K562 (cell line): ENCODE measurements around the gene AMDHD1. TPM values are rescaled to one million over a fixed set of nuclear protein-coding genes. Genes with fewer than 3 reads are reported as not detected.
A peak's percentile ranks its signal among the peaks of the same experiment; 100 is the strongest.

Experiments
- GTF2A2 ChIP-seq: IDR thresholded peaks from 2 replicates; pipeline ENCODE4 v1.6.1; 2016; ENCODE audit warnings: mild to moderate bottlenecking, missing genetic modification characterization, missing compliant biosample characterization
- ZBTB7A ChIP-seq: IDR thresholded peaks from 2 replicates; pipeline ENCODE4 v1.6.1; 2011; ENCODE audit warnings: low read depth, mild to moderate bottlenecking, low read length, moderate library complexity, borderline replicate concordance; ENCODE audit not compliant: control insufficient read depth
- polyA plus RNA-seq, 8 experiments: library from polyadenylated mRNA; depleted of rRNA in 4 of 8; stranded (reverse) in 5 of 8; unstranded in 3 of 8; fragments of >200 nt; fragmentation: Nextera tagmentation in 2 of 8; fragmentation: Illumina TruSeq in 1 of 8; extraction: Ambion mirVana in 2 of 8; extraction: Trizol in 1 of 8; gene quantifications; 2 replicates each; pipeline versions ENCODE4 v1.2.1 to v1.2.3, GENCODE V29; 2011 to 2014; ENCODE audit warnings: inconsistent platforms in 1 of 8, missing spikeins in 1 of 8
- total RNA-seq, 7 experiments: library from RNA; depleted of rRNA in 6 of 7; stranded (reverse); fragments of >200 nt in 6 of 7; fragmentation: Illumina TruSeq in 2 of 7; extraction: Trizol in 2 of 7; gene quantifications; 2 replicates each; pipeline versions ENCODE4 v1.2.1 to v1.2.3, GENCODE V29; 2011 to 2021; ENCODE audit warnings: low replicate concordance in 1 of 7
- TF ChIP-seq, protein P1 (sequence below), 3 experiments: IDR thresholded peaks in 2 of 3; conservative IDR thresholded peaks in 1 of 3; 2 replicates each; pipeline ENCODE4 v1.5.1; 2011 to 2012; ENCODE audit warnings: low read length in 3 of 3, mild to moderate bottlenecking in 3 of 3, control low read depth in 2 of 3, improper control_type of control experiment in 1 of 3, inconsistent platforms in 1 of 3, low read depth in 1 of 3, mixed read lengths in 1 of 3, moderate library complexity in 1 of 3; ENCODE audit not compliant: insufficient read depth in 2 of 3
- TF ChIP-seq, protein P2 (sequence below): fragments of 200-800 bp; sonication (Bioruptor generic); IDR thresholded peaks from 2 replicates; pipeline ENCODE4 v1.6.1; 2017; ENCODE audit warnings: missing genetic modification characterization, missing compliant biosample characterization
- TF ChIP-seq, protein P3 (sequence below): fragments of 450-650 bp; formaldehyde crosslinking; conservative IDR thresholded peaks from 2 replicates; pipeline ENCODE4 v1.4.0; 2022; ENCODE audit warnings: mild to moderate bottlenecking, missing genetic modification characterization

AMDHD1 gene
- total and polyA plus RNA-seq, 9 of the 15 experiments (the other 6 are each of a cell fraction or from before 2014, with no cell fraction given), result not detected

DNA sequence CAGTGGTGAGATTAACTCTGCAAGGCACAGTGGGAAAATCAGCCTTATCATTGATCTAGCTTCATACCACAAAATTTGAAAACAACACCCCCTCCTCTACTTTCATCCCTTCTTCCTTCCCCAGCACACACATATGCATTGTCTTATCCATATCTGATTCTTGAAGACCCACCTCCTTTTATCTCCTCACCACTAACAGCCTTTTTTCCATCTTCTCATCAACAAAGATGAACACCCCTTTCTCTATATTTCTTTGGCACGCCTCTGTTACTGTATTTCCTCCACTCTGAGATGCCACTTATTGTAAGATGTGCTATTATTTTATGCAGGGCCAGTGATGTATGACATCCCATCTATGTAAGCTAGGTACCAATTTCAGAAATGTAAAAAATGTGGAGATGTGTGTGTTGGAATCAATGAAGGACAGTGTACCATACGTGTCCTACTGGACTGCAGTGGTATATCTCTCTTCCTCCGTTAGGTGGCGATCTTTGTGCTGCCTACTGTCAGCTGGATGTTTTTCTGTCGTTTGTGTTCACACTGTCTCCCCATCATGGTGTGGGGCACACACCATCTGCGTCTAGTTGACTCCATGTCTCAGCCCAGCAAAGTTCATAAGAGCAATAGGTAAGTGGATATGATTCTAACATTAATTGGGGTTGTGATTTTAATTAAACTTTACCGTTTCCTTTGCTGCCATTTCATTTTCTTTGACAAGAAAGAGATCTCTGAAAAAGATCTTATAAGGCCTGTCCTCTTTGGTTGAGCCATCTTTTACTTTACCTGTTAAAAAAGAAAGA lies 24.7 kb upstream of the AMDHD1 start (continued):
- TF ChIP-seq, protein P1, sequence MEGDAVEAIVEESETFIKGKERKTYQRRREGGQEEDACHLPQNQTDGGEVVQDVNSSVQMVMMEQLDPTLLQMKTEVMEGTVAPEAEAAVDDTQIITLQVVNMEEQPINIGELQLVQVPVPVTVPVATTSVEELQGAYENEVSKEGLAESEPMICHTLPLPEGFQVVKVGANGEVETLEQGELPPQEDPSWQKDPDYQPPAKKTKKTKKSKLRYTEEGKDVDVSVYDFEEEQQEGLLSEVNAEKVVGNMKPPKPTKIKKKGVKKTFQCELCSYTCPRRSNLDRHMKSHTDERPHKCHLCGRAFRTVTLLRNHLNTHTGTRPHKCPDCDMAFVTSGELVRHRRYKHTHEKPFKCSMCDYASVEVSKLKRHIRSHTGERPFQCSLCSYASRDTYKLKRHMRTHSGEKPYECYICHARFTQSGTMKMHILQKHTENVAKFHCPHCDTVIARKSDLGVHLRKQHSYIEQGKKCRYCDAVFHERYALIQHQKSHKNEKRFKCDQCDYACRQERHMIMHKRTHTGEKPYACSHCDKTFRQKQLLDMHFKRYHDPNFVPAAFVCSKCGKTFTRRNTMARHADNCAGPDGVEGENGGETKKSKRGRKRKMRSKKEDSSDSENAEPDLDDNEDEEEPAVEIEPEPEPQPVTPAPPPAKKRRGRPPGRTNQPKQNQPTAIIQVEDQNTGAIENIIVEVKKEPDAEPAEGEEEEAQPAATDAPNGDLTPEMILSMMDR (IDR thresholded peaks at IDR 0.05 in 2 of 3, conservative IDR thresholded peaks at IDR 0.05 in 1 of 3; ENCODE audit: insufficient read depth in 2 of 3, low read depth in 1 of 3, low read length in 3 of 3), result peak; percentile 64 to 75 (median 75)
- TF ChIP-seq, protein P2, sequence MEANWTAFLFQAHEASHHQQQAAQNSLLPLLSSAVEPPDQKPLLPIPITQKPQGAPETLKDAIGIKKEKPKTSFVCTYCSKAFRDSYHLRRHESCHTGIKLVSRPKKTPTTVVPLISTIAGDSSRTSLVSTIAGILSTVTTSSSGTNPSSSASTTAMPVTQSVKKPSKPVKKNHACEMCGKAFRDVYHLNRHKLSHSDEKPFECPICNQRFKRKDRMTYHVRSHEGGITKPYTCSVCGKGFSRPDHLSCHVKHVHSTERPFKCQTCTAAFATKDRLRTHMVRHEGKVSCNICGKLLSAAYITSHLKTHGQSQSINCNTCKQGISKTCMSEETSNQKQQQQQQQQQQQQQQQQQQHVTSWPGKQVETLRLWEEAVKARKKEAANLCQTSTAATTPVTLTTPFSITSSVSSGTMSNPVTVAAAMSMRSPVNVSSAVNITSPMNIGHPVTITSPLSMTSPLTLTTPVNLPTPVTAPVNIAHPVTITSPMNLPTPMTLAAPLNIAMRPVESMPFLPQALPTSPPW (CRISPR knock-in tag), result no peak
- TF ChIP-seq GTF2A2 (tag) (no peak), ZBTB7A (no peak)
- TF ChIP-seq, protein P3, sequence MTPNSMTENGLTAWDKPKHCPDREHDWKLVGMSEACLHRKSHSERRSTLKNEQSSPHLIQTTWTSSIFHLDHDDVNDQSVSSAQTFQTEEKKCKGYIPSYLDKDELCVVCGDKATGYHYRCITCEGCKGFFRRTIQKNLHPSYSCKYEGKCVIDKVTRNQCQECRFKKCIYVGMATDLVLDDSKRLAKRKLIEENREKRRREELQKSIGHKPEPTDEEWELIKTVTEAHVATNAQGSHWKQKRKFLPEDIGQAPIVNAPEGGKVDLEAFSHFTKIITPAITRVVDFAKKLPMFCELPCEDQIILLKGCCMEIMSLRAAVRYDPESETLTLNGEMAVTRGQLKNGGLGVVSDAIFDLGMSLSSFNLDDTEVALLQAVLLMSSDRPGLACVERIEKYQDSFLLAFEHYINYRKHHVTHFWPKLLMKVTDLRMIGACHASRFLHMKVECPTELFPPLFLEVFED (CRISPR knock-in tag), result no peak
